Astrocyte (in vitro differentiated cells and primary cell): Measurements from ENCODE around the gene GTF3A. TPM values are rescaled to one million over a fixed set of nuclear protein-coding genes. Genes with fewer than 3 reads are reported as not detected.

Experiments
- DNase-seq: peaks from one replicate; pipeline ENCODE4 v3.0.0-alpha.2; 2010; ENCODE audit warnings: low read depth
- FAIRE-seq: peaks from 2 replicates; lab custom pipeline; 2011; peaks lifted over from hg19 to GRCh38; lab: Jason Lieb, UNC
- H2AFZ ChIP-seq: 2 replicates; pipeline ENCODE4 v1.6.0; 2012; ENCODE audit warnings: low read depth, low read length, inconsistent platforms
- H3K27ac ChIP-seq: 2 replicates; pipeline ENCODE4 v1.5.1; 2011; ENCODE audit warnings: low read depth, low read length, inconsistent platforms
- H3K27me3 ChIP-seq: 2 replicates; pipeline ENCODE4 v1.6.0; 2011; ENCODE audit warnings: low read length, inconsistent platforms; ENCODE audit not compliant: insufficient read depth
- H3K36me3 ChIP-seq: 2 replicates; pipeline ENCODE4 v1.5.1; 2011; ENCODE audit warnings: low read length, inconsistent platforms; ENCODE audit not compliant: insufficient read depth
- H3K4me1 ChIP-seq: 2 replicates; pipeline ENCODE4 v1.5.1; 2011; ENCODE audit warnings: low read length, inconsistent platforms; ENCODE audit not compliant: insufficient read depth
- H3K4me2 ChIP-seq: 2 replicates; pipeline ENCODE4 v1.6.0; 2012; ENCODE audit warnings: low read length, inconsistent platforms
- H3K4me3 ChIP-seq: 2 replicates; pipeline ENCODE4 v1.5.1; 2011; ENCODE audit warnings: low read depth, mild to moderate bottlenecking, low read length, inconsistent platforms; ENCODE audit not compliant: insufficient read depth
- H3K79me2 ChIP-seq: 2 replicates; pipeline ENCODE4 v1.6.0; 2012; ENCODE audit warnings: mild to moderate bottlenecking, low read length, inconsistent platforms; ENCODE audit not compliant: insufficient read depth
- H3K9ac ChIP-seq: 2 replicates; pipeline ENCODE4 v1.6.0; 2012; ENCODE audit warnings: mild to moderate bottlenecking, low read length, inconsistent platforms
- H3K9me3 ChIP-seq: 2 replicates; pipeline ENCODE4 v1.5.1; 2012; ENCODE audit warnings: low read depth, mild to moderate bottlenecking, low read length, inconsistent platforms; ENCODE audit not compliant: insufficient read depth
- H4K20me1 ChIP-seq: 2 replicates; pipeline ENCODE4 v1.6.0; 2012; ENCODE audit warnings: low read length, inconsistent platforms; ENCODE audit not compliant: insufficient read depth
- H3K27ac Mint-ChIP-seq: one replicate; pipeline ENCODE4 v1.8.0; 2021; ENCODE audit warnings: mild to moderate bottlenecking, mixed read lengths; ENCODE audit not compliant: unreplicated experiment
- H3K27me3 Mint-ChIP-seq: one replicate; pipeline ENCODE4 v1.8.0; 2021; ENCODE audit warnings: low read depth, mixed read lengths; ENCODE audit not compliant: unreplicated experiment
- H3K36me3 Mint-ChIP-seq: one replicate; pipeline ENCODE4 v1.8.0; 2021; ENCODE audit warnings: low read depth, mixed read lengths; ENCODE audit not compliant: unreplicated experiment
- H3K4me1 Mint-ChIP-seq: one replicate; pipeline ENCODE4 v1.8.0; 2021; ENCODE audit warnings: low read depth, mixed read lengths; ENCODE audit not compliant: unreplicated experiment
- H3K4me3 Mint-ChIP-seq: one replicate; pipeline ENCODE4 v1.8.0; 2021; ENCODE audit warnings: mild to moderate bottlenecking, moderate library complexity, mixed read lengths; ENCODE audit not compliant: unreplicated experiment
- H3K9me3 Mint-ChIP-seq: one replicate; pipeline ENCODE4 v1.8.0; 2021; ENCODE audit warnings: mild to moderate bottlenecking, mixed read lengths; ENCODE audit not compliant: unreplicated experiment
- EZH2 ChIP-seq: IDR thresholded peaks from 2 replicates; pipeline ENCODE4 v1.6.1; 2012; ENCODE audit warnings: mild to moderate bottlenecking, low read length, inconsistent platforms; ENCODE audit not compliant: insufficient read depth
- total RNA-seq: library from RNA; stranded (reverse); gene quantifications from 2 replicates; pipeline ENCODE4 v1.2.1, GENCODE V29; 2021
- TF ChIP-seq, protein P1 (sequence below): IDR thresholded peaks from 2 replicates; pipeline ENCODE4 v1.5.1; 2011; ENCODE audit warnings: low read depth, mild to moderate bottlenecking, inconsistent platforms, low read length, moderate library complexity; ENCODE audit not compliant: insufficient read depth

Gene GTF3A
- total RNA-seq, 1 donor from 2014 or later: 83.6 TPM

GRCh38 chr13:27442797-27443196 lies 18.4 kb downstream of the GTF3A start:
- Histone ChIP-seq H3K9ac (no peak overlapping the region), H3K9me3 (no peaks in the 10 kb centered on the region), H3K36me3 (peaks cover 5% of the 10 kb centered on the region), H3K4me2 (no peak overlapping the region), H3K4me3 (no peak overlapping the region), H3K4me1 (no peaks in the 10 kb centered on the region), H4K20me1 (no peaks in the 10 kb centered on the region), H2AFZ (no peak overlapping the region), H3K79me2 (peaks cover 29% of the 10 kb centered on the region), H3K27ac (no peak overlapping the region), H3K27me3 (no peaks in the 10 kb centered on the region)
- DNase-seq (no peak), FAIRE-seq (no peak)
- Mint-ChIP-seq H3K27me3 (no peaks in the 10 kb centered on the region), H3K27ac (no peak overlapping the region), H3K36me3 (peaks cover 8% of the 10 kb centered on the region), H3K9me3 (no peaks in the 10 kb centered on the region), H3K4me3 (no peak overlapping the region), H3K4me1 (no peaks in the 10 kb centered on the region)
- TF ChIP-seq EZH2: no peak
- TF ChIP-seq, protein P1, sequence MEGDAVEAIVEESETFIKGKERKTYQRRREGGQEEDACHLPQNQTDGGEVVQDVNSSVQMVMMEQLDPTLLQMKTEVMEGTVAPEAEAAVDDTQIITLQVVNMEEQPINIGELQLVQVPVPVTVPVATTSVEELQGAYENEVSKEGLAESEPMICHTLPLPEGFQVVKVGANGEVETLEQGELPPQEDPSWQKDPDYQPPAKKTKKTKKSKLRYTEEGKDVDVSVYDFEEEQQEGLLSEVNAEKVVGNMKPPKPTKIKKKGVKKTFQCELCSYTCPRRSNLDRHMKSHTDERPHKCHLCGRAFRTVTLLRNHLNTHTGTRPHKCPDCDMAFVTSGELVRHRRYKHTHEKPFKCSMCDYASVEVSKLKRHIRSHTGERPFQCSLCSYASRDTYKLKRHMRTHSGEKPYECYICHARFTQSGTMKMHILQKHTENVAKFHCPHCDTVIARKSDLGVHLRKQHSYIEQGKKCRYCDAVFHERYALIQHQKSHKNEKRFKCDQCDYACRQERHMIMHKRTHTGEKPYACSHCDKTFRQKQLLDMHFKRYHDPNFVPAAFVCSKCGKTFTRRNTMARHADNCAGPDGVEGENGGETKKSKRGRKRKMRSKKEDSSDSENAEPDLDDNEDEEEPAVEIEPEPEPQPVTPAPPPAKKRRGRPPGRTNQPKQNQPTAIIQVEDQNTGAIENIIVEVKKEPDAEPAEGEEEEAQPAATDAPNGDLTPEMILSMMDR: no peak

DNA sequence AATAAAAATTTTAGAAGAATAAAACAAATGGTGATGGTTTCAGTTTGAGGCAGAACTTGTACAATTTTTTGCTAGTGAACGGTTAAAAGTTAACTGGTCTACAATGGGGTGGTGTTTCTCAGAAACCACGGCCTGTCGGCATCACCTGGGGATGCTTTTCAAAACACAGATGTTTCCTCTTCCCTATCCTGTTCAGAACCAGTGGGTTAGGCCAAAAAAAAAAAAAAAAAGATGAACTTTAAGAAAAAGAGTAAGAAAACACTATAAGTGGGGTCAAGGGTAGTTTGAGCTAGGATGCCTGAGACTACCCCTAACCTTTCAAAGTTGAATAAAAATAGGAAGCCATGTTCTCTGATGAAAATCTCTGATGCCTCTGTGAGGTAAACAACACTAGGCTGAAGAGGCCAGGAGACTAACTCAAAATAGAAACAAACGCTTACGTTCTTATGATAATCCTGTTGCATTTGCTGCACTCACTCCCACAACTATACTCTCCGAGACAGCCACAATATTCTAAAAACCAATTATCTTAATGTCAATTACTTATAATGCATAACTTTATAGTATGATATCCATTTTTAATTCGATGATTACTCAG lies 22.7 kb downstream of the GTF3A start:
- Histone ChIP-seq H3K79me2 (peaks cover 45% of the 10 kb centered on the region), H3K27ac (no peak overlapping the region), H3K4me2 (no peak overlapping the region), H3K9ac (no peak overlapping the region), H2AFZ (no peak overlapping the region), H4K20me1 (no peaks in the 10 kb centered on the region), H3K4me3 (no peak overlapping the region), H3K36me3 (peaks cover 5% of the 10 kb centered on the region), H3K4me1 (no peaks in the 10 kb centered on the region), H3K27me3 (no peaks in the 10 kb centered on the region), H3K9me3 (no peaks in the 10 kb centered on the region)
- DNase-seq: no peak
- Mint-ChIP-seq H3K36me3 (no peaks in the 10 kb centered on the region), H3K4me3 (no peak overlapping the region), H3K27ac (no peak overlapping the region), H3K9me3 (no peaks in the 10 kb centered on the region), H3K4me1 (peaks cover 5% of the 10 kb centered on the region), H3K27me3 (no peaks in the 10 kb centered on the region)
- no peak for TF ChIP-seq EZH2
- TF ChIP-seq, protein P1: no peak
- FAIRE-seq: no peak

DNA sequence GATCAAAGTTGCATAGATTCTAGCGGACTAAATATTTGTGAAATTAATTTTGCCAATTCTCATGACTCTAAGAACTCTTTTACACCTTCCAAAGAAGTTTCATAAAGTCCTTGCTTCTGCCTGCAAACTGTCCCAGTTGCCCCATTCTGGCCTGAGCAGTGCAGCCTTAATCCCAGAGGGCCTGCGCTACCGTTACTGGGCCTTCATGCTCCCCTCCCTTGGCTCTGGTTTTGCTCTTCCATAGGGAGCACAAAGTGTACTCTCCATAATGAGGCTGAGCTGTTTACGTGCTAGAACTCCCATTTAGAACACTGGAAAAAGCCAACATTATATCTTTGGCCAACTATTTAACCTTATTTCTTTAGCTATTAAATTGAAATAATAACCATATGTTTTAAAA lies 23.9 kb downstream of the GTF3A start:
- H3K4me3 Mint-ChIP-seq: peak overlapping the region; percentile 96
- Histone ChIP-seq H3K4me1 (no peaks in the 10 kb centered on the region), H4K20me1 (no peaks in the 10 kb centered on the region), H3K9ac (no peak overlapping the region), H3K27ac (no peak overlapping the region), H3K36me3 (no peaks in the 10 kb centered on the region), H3K9me3 (no peaks in the 10 kb centered on the region), H3K4me3 (no peak overlapping the region), H3K79me2 (peaks cover 37% of the 10 kb centered on the region), H2AFZ (no peak overlapping the region), H3K4me2 (no peak overlapping the region), H3K27me3 (no peaks in the 10 kb centered on the region)
- TF ChIP-seq, protein P1: no peak
- no peak for TF ChIP-seq EZH2
- H3K36me3 Mint-ChIP-seq: no peaks in the 10 kb centered on the region
- peaks cover 5% of the 10 kb centered on the region for H3K4me1 Mint-ChIP-seq
- no peaks in the 10 kb centered on the region for H3K27me3 Mint-ChIP-seq
- no peaks in the 10 kb centered on the region for H3K9me3 Mint-ChIP-seq
- H3K27ac Mint-ChIP-seq: peak overlapping the region; percentile 6
- no peak for DNase-seq
- FAIRE-seq: no peak
